GM08714 (cell line): ENCODE data around the gene DVL1.

Experiments
- H3K4me3 ChIP-seq: fragments of 200-500 bp; sonication (Bioruptor generic); 2 replicates; pipeline ENCODE4 v1.5.1; 2014; ENCODE audit warnings: mild to moderate bottlenecking, low read length, inconsistent platforms
- ZNF274 ChIP-seq: IDR thresholded peaks from 2 replicates; pipeline ENCODE4 v1.6.1; 2012; ENCODE audit warnings: mild to moderate bottlenecking, low read depth, low read length

The DVL1 gene

DNA sequence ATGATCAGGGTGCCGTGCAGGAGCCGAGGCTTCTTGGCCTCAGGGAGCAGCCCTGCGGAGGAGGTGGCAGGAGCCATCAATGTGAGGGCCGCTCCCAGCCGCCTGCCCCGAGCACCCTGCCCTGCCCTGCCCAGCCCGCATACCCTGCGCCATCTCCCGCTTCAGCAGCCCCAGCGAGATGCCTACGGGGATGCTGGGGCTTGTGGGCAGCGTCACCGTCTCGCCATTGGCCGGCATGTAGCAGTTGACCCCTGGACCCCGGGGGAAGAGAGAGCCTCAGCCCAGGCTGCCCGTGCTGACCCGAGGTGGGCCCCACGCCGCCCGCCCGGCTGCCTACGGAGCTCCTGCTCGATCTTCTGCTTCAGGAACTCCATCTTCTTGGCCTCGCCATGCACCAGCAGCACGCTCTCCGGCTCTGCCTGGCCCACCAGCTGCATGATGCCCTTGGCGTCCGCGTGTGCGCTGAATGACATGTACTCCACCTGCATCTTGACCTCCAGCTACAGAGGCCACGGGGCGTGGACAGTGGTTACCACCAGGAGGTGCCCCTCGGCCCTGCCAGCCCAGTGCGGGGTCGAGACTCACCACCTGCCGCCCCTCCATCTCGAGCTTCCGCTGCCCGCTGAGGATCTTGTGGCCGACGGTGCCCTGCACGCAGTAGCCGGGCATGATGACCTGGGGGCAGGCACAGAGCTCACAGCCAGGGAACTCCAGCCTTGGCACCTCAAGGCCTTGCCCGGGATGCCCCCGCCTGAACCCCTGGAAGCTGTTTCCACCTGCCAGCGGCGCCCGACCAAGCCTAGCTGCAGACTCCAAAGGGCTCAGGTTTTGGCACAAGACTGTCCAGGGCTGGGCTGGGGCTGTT lies 36.5 kb downstream of the DVL1 start:
- no peak overlapping the region for H3K4me3 ChIP-seq
- TF ChIP-seq ZNF274: no peak

GRCh38 chr1:1311107-1312104 lies 37.8 kb downstream of the DVL1 start:
- no peak overlapping the region for H3K4me3 ChIP-seq
- TF ChIP-seq ZNF274: no peak

- no peak for TF ChIP-seq ZNF274
- no peak overlapping the region for H3K4me3 ChIP-seq
These were observed 38.7 kb downstream of the DVL1 start for GRCh38 chr1:1310476-1311053.

GRCh38 chr1:1310109-1310385 lies 39.2 kb downstream of the DVL1 start:
- no peak overlapping the region for H3K4me3 ChIP-seq

GRCh38 chr1:1309251-1310108 lies 39.7 kb downstream of the DVL1 start:
- no peak for TF ChIP-seq ZNF274
- peak overlapping the region; percentile 75 for H3K4me3 ChIP-seq

More at GRCh38 chr1:1310109-1310385, 39.2 kb downstream of the DVL1 start:
- no peak for TF ChIP-seq ZNF274

DNA sequence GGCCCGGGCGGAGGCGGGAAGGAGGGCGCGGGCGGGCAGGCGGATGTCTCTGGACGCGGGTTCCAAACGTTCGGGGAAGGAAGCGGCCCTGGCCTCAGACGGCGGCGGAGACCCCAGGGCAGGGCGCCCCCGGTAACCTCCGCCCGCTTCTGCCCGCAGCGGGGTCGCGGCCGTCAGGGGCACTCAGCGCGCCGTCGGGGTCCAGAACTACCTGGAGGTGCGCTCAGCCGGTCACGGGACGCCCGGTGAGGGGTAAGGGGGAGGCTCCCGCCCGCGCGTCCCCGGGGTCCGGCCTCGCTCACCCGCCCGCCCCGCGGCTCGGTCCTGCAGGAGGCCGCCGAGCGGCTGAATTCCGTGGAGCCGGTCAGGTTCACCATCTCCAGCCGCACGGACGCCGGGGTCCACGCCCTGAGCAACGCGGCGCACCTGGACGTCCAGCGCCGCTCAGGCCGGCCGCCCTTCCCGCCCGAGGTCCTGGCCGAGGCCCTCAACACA lies 40.4 kb downstream of the DVL1 start:
- no peak for TF ChIP-seq ZNF274
- H3K4me3 ChIP-seq: peak overlapping the region; percentile 75

DNA sequence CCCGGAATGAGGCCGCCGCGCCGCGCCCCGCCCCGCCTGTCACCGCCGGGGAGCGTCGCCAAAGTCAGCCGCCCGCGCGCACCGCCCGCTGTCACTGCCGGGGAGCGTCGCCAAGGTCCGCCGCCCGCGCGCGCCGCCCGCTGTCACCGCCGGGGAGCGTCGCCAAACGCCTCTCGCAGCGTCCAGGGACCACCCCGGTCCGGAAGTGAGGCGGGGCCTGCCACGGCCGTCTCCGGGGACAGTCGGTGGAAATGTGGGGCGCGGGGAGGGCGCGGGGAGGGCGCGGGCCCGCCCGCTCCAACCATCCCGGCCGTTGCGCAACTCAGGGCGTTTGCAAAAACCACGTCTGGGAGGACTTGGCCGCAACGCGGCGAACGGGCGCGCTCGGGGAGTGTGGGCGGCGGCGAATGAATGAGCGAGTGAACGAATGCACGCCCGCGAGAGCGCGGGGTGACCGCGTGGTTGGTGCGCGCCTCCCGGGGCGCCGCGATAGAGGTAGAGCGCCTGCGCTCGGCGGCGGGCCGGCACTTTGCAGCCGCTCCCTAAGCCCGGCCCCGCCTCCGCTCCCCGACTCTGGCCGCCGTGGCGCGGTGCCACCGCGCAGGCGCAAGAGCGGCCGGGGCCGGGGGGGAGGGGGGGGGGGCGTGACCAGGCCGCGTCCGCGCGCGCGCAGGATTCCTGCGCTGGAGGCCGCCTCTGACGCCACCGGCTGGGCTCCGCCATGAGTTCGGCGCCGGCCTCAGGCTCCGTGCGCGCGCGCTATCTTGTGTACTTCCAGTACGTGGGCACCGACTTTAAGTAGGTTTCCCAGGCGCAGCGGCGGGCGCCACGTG lies 41.1 kb downstream of the DVL1 start, which contains the start of the genes ACAP3 and PUSL1:
TSS of gene ACAP3 (minus strand) at position 8 of the 833 bp plus-strand sequence. CDS start 115 bp downstream, outside the sequence.
TSS of gene PUSL1 (plus strand) at position 675 of the 833 bp plus-strand sequence. CDS start at position 722, 47 bp downstream.
- peak within 1 kb of the TSS; percentile 81 for H3K4me3 ChIP-seq
- TF ChIP-seq ZNF274: no peak

DNA sequence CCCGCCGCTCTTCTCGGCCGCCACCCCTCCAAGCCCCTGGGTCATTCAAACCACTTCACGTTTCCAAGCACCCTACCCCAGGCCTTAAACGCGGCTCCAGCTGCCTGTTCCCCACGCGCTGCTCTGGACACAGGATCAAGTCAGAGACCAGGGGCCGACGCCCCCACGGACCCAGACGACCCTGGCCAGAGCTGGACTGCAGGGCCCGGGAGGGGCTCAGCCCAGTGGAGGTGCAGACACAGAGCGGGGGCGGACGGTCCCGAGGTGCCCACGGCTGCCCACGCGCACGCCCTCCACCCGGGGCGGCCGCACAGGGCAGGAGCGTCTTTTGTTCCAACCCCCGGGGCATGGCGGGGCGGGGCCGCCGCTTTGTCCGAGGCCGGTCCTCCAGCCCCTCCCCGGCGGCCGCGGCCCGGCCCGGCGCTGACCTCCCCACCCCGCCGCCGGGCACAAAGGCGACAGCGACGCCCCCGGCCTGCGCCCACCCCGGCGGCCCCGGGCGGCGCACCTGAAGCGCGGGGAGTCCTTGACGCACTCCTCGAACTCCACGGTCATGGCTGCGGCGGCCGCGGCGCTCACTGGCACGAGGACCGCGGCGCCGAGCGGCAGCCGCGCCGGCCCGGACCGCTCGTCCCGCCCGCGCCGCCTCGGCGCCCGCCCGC lies 41.8 kb downstream of the DVL1 start:
- H3K4me3 ChIP-seq: peak overlapping the region; percentile 81
- TF ChIP-seq ZNF274: no peak

- peak overlapping the region; percentile 81 for H3K4me3 ChIP-seq
- no peak for TF ChIP-seq ZNF274
These were observed 42.5 kb downstream of the DVL1 start for GRCh38 chr1:1306661-1307260.

DNA sequence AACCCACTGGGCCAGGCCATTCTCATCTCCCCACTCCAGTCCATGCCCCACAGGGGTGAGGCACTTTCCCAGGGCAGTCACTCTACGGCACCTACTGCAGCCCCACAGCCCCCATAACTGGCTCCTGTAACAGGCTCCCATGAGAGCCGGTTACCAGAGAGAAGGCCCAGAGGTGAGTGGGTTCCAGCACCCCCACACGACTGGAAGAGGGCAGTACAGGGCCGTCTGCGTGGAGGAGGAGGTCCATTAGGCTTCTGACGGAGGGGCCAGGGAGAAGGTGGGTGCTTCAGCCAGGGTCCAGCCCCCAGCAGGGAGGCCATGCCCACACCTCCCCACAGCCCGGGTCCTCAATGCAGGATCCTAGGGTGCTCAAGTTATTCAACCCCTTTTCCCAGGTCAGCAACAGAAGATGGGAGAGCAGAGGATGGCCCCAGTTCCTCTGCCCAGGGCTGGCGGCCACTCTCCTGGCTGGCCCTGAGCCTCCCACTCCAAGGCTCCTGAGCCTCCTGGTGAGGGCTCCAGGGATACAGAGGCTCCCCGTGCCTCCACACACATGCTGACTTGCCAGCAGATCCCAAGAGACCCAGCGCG lies 43.1 kb downstream of the DVL1 start:
- TF ChIP-seq ZNF274: no peak
- peak overlapping the region; percentile 81; the same call in 1 of the 2 replicates for H3K4me3 ChIP-seq
